ENCODE data around the gene ACBD4. TPM values are rescaled to one million over a fixed set of nuclear protein-coding genes. Genes with fewer than 3 reads are reported as not detected.

Gene ACBD4
- total and polyA plus RNA-seq, 2 of the 13 experiments (the other 11 are each of a cell fraction or from before 2014, with no cell fraction given) = 16.1 to 26.9 TPM

- TF ChIP-seq ZNF720 (CRISPR knock-in tag; IDR thresholded peaks at IDR 0.05) = no peak
- TF ChIP-seq BRCA1 (CRISPR knock-in tag; IDR thresholded peaks at IDR 0.05) = no peak
- TF ChIP-seq RCOR2 (CRISPR knock-in tag; IDR thresholded peaks at IDR 0.05) = no peak
- TF ChIP-seq HNF4G (IDR thresholded peaks at IDR 0.05; ENCODE audit: borderline replicate concordance, low read depth, low read length) = no peak
- no peak for TF ChIP-seq HNF4G (CRISPR knock-in tag; IDR thresholded peaks at IDR 0.05; ENCODE audit: borderline replicate concordance, low read depth)
Measured at GRCh38 chr17:45127207-45127547, 8.3 kb upstream of the ACBD4 start (continued).

- Histone ChIP-seq H3K4me1 (ENCODE audit: insufficient read depth, low read length) (peaks cover 83% of the 10 kb centered on the region), H3K79me2 (ENCODE audit: insufficient read depth, low read length) (peaks cover 4% of the 10 kb centered on the region), H3K27me3 (ENCODE audit: control insufficient read depth in 1 of 2, insufficient read depth in 2 of 2, low read length in 2 of 2) (no peaks in the 10 kb centered on the region), H3K9me3 (ENCODE audit: low read length) (no peaks in the 10 kb centered on the region), H3K27ac (ENCODE audit: extremely low read length, insufficient read depth, low read length) (peak overlapping the region; percentile 63), H3K36me3 (replicated peaks in 1 of 2; ENCODE audit: control insufficient read depth in 1 of 2, insufficient read depth in 2 of 2, low read length in 2 of 2) (no peaks in the 10 kb centered on the region), H4K20me1 (ENCODE audit: insufficient read depth, low read length) (no peaks in the 10 kb centered on the region), H3K4me3 (replicated peaks in 1 of 3; ENCODE audit: insufficient read depth in 1 of 3, low read depth in 2 of 3, low read length in 3 of 3) (peak overlapping the region; percentile 13 to 58 (median 32); a peak in 3 of 6 replicates), H3K4me2 (ENCODE audit: low read depth, low read length) (peak overlapping the region; percentile 72), H2AFZ (ENCODE audit: low read length) (no peak overlapping the region), H3K9ac (ENCODE audit: insufficient read depth, low read depth, low read length) (peak overlapping the region; percentile 59)
- FAIRE-seq (peak; percentile 78), ATAC-seq (peak; percentile 42), DNase-seq (ENCODE audit: low spot score) (peak; percentile 85)
- no TSS peak for BruUV-seq (replicated peaks)
- WGBS (ENCODE audit: low lambda C conversion rate) = 16% methylated on average over 18 of the region's 20 CpGs
- ChIA-PET CTCF (ENCODE audit: low intra/inter-chr PET ratio, low total read pairs) (no interaction called here), POLR2A (interaction anchor here (0.6 to 5.1 kb wide), 14 partner anchors 8 to 75 kb away, joined by 3 to 71 read pairs (median 5); partner anchors contain the start of genes ACBD4, HEXIM1, HEXIM2 and NMT1)
- in situ Hi-C loops (cut with HindIII; ENCODE audit: extremely low pct_ligation_motif_present, low pct_unique_long_range_greater_than_20kb) (no loop called here), intact Hi-C loops (cut with micrococcal nuclease; ENCODE audit: unreplicated experiment) (no loop called here)
- TF ChIP-seq FOXA3 (CRISPR knock-in tag; IDR thresholded peaks at IDR 0.05) (peak; percentile 76), ZNF143 (CRISPR knock-in tag; IDR thresholded peaks at IDR 0.05) (no peak), ATAD3A (CRISPR knock-in tag; IDR thresholded peaks at IDR 0.05) (no peak), NR2F6 (IDR thresholded peaks at IDR 0.05) (no peak), NR2F6 (CRISPR knock-in tag; IDR thresholded peaks at IDR 0.05) (peak; percentile 75; the same call in 1 of the 2 replicates), ZIK1 (CRISPR knock-in tag; IDR thresholded peaks at IDR 0.05; ENCODE audit: borderline replicate concordance, low read depth) (no peak), ZNF343 (CRISPR knock-in tag; IDR thresholded peaks at IDR 0.05) (no peak), POLR2G (IDR thresholded peaks at IDR 0.05; ENCODE audit: low read depth, low read length) (peak; percentile 53; the same call in 1 of the 2 replicates), PHF8 (CRISPR knock-in tag; IDR thresholded peaks at IDR 0.05) (no peak), ZMYM2 (CRISPR knock-in tag; IDR thresholded peaks at IDR 0.05) (no peak), ZNF619 (CRISPR knock-in tag; IDR thresholded peaks at IDR 0.05) (peak; percentile 22; the same call in 1 of the 2 replicates), SNRNP70 (IDR thresholded peaks at IDR 0.05; ENCODE audit: low read depth, low read length) (no peak), ZNF7 (CRISPR knock-in tag; IDR thresholded peaks at IDR 0.05) (no peak), NCOA2 (CRISPR knock-in tag; IDR thresholded peaks at IDR 0.05) (peak; percentile 43), KLF12 (CRISPR knock-in tag; IDR thresholded peaks at IDR 0.05; ENCODE audit: borderline replicate concordance) (peak; percentile 92; the same call in 1 of the 2 replicates), SYNCRIP (IDR thresholded peaks at IDR 0.05; ENCODE audit: insufficient read depth, low read depth, low read length) (no peak)
- TF ChIP-seq, protein P1, sequence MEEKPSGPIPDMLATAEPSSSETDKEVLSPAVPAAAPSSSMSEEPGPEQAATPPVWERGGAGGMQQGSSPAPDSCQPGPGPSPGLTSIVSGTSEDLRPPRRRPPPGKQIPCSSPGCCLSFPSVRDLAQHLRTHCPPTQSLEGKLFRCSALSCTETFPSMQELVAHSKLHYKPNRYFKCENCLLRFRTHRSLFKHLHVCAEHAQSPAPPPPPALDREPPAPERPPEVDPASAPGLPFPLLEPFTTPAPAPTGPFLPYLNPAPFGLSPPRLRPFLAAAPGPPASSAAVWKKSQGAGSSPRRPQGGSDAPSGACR (CRISPR knock-in tag; IDR thresholded peaks at IDR 0.05) = no peak
- TF ChIP-seq, protein P2, sequence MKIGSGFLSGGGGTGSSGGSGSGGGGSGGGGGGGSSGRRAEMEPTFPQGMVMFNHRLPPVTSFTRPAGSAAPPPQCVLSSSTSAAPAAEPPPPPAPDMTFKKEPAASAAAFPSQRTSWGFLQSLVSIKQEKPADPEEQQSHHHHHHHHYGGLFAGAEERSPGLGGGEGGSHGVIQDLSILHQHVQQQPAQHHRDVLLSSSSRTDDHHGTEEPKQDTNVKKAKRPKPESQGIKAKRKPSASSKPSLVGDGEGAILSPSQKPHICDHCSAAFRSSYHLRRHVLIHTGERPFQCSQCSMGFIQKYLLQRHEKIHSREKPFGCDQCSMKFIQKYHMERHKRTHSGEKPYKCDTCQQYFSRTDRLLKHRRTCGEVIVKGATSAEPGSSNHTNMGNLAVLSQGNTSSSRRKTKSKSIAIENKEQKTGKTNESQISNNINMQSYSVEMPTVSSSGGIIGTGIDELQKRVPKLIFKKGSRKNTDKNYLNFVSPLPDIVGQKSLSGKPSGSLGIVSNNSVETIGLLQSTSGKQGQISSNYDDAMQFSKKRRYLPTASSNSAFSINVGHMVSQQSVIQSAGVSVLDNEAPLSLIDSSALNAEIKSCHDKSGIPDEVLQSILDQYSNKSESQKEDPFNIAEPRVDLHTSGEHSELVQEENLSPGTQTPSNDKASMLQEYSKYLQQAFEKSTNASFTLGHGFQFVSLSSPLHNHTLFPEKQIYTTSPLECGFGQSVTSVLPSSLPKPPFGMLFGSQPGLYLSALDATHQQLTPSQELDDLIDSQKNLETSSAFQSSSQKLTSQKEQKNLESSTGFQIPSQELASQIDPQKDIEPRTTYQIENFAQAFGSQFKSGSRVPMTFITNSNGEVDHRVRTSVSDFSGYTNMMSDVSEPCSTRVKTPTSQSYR (CRISPR knock-in tag; IDR thresholded peaks at IDR 0.05; ENCODE audit: borderline replicate concordance) = no peak; the same call in 1 of the 2 replicates
Measured at GRCh38 chr17:45127548-45128300, 7.8 kb upstream of the ACBD4 start.
